ENCODE data around the gene BLOC1S1. TPM values are rescaled to one million over a fixed set of nuclear protein-coding genes. Genes with fewer than 3 reads are reported as not detected.

The BLOC1S1 gene
- total and polyA plus RNA-seq, 7 donors = 173 to 655 (median 355) TPM

DNA sequence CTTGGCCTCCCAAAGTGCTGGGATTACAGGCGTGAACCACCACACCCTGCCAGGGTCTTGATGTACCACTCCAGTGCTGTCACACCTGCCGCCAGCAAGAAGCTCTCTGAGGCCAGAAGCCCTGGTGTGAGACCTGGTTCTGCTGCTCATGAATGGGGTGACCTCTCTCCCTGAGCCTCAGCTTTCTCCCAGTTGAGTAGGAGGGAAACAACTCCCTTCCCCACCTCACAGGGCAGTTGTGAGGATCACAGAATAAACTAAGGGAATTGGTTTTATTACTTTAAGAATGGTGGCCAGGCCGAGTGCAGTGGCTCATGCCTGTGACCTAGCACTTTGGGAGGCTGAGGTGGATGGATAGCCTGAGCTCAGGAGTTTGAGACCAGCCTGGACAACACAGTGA lies 18.7 kb downstream of the BLOC1S1 start:
- no peaks in the 10 kb centered on the region for H3K9me3 ChIP-seq
- 83 to 92% methylated on average over 3 of the region's 3 CpGs for WGBS, 2 donors

DNA sequence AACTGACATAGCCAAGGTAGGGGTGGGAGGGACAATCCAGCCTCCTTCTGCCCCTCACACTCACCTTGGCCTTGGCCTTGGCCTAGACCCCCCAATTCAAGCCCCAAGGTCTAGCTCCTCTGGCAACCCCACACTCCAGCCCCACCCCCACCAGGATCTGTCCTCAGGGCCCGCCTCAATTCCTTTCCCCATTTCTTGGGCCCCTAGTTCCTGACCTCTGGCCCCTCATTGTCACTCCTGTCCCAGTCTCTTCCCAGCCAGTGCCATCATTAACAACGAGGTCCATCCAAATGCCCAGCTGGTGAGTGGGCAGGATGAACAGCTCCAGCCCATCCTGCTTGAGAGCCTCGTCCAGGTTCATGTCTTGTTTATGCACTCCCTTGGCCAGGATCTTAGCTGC lies 20.2 kb downstream of the BLOC1S1 start:
- Histone ChIP-seq H3K36me3 (no peaks in the 10 kb centered on the region), H3K9me3 (no peaks in the 10 kb centered on the region), H3K27ac (no peak overlapping the region), H3K4me1 (peaks cover 0 to 30% (median 19%) of the 10 kb centered on the region in 4 donors), H3K27me3 (no peaks in the 10 kb centered on the region), H3K4me3 (no peak overlapping the region)
- intact Hi-C loops (cut with DNase I) = loop anchor here (5.0 kb wide), 1 partner anchor 81 kb away; the partner anchor contains the start of genes ORMDL2 and SARNP
- peak; percentile 51 for DNase-seq
- TF ChIP-seq POLR2A (IDR thresholded peaks at IDR 0.05) = no peak
- TF ChIP-seq EP300 (IDR thresholded peaks at IDR 0.05) = no peak
- no peak for TF ChIP-seq POLR2AphosphoS5 (IDR thresholded peaks at IDR 0.05)
- TF ChIP-seq, protein P1, sequence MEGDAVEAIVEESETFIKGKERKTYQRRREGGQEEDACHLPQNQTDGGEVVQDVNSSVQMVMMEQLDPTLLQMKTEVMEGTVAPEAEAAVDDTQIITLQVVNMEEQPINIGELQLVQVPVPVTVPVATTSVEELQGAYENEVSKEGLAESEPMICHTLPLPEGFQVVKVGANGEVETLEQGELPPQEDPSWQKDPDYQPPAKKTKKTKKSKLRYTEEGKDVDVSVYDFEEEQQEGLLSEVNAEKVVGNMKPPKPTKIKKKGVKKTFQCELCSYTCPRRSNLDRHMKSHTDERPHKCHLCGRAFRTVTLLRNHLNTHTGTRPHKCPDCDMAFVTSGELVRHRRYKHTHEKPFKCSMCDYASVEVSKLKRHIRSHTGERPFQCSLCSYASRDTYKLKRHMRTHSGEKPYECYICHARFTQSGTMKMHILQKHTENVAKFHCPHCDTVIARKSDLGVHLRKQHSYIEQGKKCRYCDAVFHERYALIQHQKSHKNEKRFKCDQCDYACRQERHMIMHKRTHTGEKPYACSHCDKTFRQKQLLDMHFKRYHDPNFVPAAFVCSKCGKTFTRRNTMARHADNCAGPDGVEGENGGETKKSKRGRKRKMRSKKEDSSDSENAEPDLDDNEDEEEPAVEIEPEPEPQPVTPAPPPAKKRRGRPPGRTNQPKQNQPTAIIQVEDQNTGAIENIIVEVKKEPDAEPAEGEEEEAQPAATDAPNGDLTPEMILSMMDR (IDR thresholded peaks at IDR 0.05) = no peak
- 62 to 67% methylated on average over 3 of the region's 3 CpGs for WGBS, 2 donors

More for the DNA sequence above, 18.7 kb downstream of the BLOC1S1 start:
- Histone ChIP-seq H3K4me1 (peaks cover 0 to 44% (median 34%) of the 10 kb centered on the region in 4 donors), H3K4me3 (no peak overlapping the region), H3K27me3 (no peaks in the 10 kb centered on the region), H3K36me3 (no peaks in the 10 kb centered on the region), H3K27ac (no peak overlapping the region)
- peak; percentile 52 for DNase-seq
- intact Hi-C loops (cut with DNase I) = no loop called here
- TF ChIP-seq, protein P1 (IDR thresholded peaks at IDR 0.05) = no peak

DNA sequence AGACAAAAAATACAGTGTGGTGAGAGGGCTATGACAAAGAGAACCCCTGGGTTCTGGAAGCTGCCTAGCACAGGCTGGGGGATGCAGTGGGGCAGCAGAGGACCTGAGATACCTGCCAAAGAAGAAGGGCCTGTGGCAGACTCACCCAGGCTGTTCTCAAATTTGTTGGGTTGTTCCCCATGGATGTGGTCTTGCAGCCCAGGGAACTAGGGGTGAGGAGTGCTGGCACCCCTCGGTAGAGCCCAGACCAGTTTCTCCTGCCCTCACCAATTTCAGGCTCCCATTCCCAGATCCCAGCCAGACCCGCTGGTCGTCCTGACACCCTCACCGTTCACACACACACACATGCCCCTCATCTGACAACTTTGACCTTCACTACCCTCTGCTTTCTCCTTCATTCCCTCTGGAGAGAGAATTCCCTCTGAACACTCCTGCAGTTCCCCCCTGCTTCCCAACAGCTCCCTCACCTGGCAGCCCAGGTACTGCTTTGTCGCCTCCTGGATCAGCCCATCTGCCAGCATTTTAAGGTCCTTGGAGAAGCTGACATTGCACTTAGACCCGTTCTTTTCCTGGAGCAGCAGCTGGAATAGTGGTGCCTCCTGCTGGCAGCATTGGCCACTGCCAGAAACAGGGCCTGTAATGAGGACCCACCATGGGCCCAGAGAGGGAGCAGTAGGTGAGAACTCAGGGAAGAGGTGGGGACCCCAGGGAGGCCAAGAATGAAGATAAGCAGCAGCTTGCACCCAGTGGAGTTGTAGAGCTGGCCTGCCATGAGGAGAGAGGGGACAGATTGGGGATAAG lies 21.1 kb downstream of the BLOC1S1 start:
- Histone ChIP-seq H3K27me3 (no peaks in the 10 kb centered on the region), H3K4me3 (no peak overlapping the region), H3K36me3 (no peaks in the 10 kb centered on the region), H3K4me1 (peaks cover 0 to 21% (median 16%) of the 10 kb centered on the region in 4 donors), H3K9me3 (no peaks in the 10 kb centered on the region), H3K27ac (peak overlapping the region in 2 of 4 donors; percentile 78 to 83)
- no peak for TF ChIP-seq POLR2A (IDR thresholded peaks at IDR 0.05)
- TF ChIP-seq EP300 (IDR thresholded peaks at IDR 0.05) = no peak
- TF ChIP-seq, protein P1 (IDR thresholded peaks at IDR 0.05) = peak in 3 of 4 experiments; percentile 61 to 84 (median 64)
- TF ChIP-seq POLR2AphosphoS5 (IDR thresholded peaks at IDR 0.05) = no peak
- DNase-seq = peak; percentile 83
- intact Hi-C loops (cut with DNase I) = loop anchor here (5.0 kb wide), 1 partner anchor 80 kb away; the partner anchor contains the start of genes ORMDL2 and SARNP
- WGBS, 2 donors = 28 to 51% methylated on average over 6 of the region's 6 CpGs

- Histone ChIP-seq H3K36me3 (no peaks in the 10 kb centered on the region), H3K9me3 (no peaks in the 10 kb centered on the region), H3K27me3 (no peaks in the 10 kb centered on the region), H3K4me3 (peak overlapping the region in 3 of 4 donors; percentile 51 to 62 (median 54)), H3K27ac (peak overlapping the region; percentile 78 to 83 (median 80)), H3K4me1 (peaks cover 0 to 26% (median 19%) of the 10 kb centered on the region in 4 donors)
- peak; percentile 25 for DNase-seq
- WGBS, 2 donors = 20% methylated on average over 4 of the region's 4 CpGs
- intact Hi-C loops (cut with DNase I) = loop anchor here (2.0 to 5.0 kb wide), 2 partner anchors 59 to 80 kb away; partner anchors contain the start of genes ORMDL2 and SARNP
- TF ChIP-seq, protein P1 (IDR thresholded peaks at IDR 0.05) = no peak
- TF ChIP-seq POLR2AphosphoS5 (IDR thresholded peaks at IDR 0.05) (no peak), POLR2A (IDR thresholded peaks at IDR 0.05) (no peak), EP300 (IDR thresholded peaks at IDR 0.05) (no peak)
Measured at GRCh38 chr12:55737581-55738122, 21.8 kb downstream of the BLOC1S1 start.

Data from sigmoid colon (tissue), 7 donors.